GM10847 (cell line): ENCODE results near the gene SLC26A9.

Source experiments
- POLR2A ChIP-seq: IDR thresholded peaks from 2 replicates; pipeline ENCODE4 v1.6.1; 2011; ENCODE audit not compliant: insufficient read length; ENCODE audit errors: extremely low read depth

The SLC26A9 gene, protein sequence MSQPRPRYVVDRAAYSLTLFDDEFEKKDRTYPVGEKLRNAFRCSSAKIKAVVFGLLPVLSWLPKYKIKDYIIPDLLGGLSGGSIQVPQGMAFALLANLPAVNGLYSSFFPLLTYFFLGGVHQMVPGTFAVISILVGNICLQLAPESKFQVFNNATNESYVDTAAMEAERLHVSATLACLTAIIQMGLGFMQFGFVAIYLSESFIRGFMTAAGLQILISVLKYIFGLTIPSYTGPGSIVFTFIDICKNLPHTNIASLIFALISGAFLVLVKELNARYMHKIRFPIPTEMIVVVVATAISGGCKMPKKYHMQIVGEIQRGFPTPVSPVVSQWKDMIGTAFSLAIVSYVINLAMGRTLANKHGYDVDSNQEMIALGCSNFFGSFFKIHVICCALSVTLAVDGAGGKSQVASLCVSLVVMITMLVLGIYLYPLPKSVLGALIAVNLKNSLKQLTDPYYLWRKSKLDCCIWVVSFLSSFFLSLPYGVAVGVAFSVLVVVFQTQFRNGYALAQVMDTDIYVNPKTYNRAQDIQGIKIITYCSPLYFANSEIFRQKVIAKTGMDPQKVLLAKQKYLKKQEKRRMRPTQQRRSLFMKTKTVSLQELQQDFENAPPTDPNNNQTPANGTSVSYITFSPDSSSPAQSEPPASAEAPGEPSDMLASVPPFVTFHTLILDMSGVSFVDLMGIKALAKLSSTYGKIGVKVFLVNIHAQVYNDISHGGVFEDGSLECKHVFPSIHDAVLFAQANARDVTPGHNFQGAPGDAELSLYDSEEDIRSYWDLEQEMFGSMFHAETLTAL

DNA sequence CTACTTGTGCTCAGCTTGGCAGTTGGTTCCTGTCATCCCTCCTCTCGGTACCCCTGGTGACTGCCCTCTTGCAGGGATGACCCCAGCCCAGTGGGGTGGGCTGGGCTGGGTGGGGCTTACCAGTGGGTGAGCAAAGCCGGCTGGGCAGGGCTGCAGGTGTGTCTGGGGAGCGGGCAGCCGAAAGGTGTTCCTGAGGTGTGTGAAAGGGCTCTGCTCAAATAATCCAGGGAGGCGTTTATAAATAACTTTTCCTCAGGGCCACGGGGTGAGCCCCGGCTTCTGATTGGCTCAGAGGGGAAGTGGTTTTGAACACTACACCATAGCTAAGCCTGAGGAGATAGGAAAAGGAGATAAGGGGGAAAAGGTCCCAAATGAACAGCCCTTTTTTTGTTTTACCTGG lies at the start of gene SLC26A9:
TSS of gene SLC26A9 (minus strand) at position 212 of the 400 bp plus-strand sequence. CDS start 7,636 bp downstream, outside the sequence.
- no peak for TF ChIP-seq POLR2A

DNA sequence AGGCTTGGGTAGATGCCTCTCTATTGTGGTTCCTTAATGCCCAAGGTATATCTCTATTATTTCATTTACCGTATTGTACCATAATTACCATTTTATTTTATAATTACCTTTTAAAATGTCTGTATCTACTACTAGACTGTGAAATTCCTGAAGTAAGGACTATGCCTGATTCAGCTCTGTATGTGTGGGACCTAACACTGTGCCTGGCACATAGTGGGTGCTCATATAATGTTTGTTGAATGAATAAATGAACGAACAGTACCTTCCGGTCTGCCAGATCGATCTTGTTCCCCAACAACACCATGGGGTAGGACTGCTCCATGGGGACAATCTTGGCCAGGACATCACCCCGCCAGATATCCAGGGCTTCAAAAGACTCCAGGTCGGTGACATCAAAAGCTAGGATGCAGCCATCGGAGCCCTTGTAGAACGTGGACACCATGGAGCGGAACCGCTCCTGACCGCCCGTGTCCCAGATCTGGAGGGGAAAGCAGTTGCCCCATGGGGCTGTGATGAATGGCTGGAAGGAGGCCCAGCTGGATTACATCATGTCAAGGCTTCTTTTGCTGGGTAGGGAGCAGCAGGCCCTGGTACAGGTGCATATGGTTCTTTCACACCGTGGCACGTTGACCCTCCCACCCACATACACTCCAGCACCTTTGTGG lies 49.1 kb upstream of the SLC26A9 start:
- TF ChIP-seq POLR2A = no peak

DNA sequence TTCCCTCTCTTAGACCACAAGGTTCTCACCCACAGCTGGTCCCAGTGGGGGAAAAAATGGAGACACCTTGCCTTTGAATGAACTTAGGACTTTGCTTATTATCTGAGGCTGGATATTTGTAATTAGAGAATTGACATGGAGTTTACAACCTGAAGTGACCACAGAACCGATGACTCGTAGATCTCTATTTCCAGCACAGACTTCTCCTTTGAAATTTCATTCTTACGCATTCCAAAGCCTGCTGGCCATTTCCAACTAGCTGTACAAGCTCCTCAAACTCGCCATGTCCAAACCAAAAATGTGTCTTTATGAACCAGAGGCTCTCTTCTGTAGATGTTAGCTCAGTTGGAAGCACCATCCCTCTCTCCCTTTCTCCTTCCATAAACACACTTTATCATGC lies 48.0 kb upstream of the SLC26A9 start:
- no peak for TF ChIP-seq POLR2A

DNA sequence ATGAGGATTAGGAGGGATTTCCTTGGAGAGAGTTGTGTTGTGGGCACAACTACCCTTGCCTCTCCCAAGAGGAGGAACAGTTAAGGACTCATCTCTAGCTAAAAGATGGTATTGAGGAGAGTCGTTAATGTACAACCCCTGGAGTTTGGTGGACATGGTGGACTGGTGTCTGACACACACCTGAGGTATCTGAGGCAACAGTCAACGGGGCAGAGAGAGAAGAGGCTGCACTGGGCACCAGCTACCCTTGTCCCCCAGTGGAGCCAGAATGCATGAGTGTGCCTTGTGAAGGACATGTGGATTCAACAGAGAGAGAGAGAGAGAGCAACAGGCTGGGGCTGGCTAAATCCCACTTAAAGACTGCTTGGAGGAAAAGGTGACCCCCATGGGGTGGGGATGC lies 47.0 kb upstream of the SLC26A9 start:
- TF ChIP-seq POLR2A = no peak

DNA sequence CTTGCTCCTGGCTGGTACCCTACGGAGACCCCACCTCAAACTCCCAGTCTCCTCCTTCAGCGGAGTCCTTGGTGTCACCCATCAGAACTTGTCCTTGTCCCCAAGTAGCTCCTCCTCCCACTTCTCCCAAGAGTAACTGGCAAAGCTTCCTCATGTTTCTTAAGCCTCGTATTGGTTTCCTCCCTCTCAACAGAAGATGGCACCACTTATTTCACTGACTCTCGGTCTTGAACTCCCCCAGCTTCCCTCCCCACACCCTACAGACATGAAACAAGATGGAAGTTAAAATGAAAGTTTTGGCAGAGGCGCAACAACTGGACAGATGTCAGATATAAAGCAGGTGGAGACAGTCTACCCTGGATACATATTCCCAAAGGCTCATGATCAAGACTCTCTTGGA lies 46.5 kb upstream of the SLC26A9 start:
- TF ChIP-seq POLR2A = no peak

DNA sequence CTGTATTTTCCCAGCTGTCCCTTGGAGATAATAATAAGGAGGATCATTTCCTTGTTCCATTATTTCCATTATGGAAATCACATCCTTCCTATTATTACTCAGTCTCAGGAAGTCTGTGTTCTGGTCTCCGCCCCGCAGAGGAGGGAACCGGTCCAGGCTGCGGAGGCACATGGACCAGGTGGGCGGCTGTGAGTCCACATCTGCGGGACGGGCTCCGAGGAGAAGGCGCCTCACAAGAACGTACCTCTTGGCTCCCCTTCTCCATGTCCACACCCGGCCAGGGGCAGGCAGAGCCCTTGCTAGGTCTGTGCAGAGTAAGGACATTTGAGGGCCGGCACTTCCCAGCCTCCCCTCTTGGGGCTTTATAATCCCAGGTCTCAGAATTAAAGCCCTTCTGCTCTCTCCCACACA lies 45.3 kb upstream of the SLC26A9 start:
- TF ChIP-seq POLR2A = no peak

DNA sequence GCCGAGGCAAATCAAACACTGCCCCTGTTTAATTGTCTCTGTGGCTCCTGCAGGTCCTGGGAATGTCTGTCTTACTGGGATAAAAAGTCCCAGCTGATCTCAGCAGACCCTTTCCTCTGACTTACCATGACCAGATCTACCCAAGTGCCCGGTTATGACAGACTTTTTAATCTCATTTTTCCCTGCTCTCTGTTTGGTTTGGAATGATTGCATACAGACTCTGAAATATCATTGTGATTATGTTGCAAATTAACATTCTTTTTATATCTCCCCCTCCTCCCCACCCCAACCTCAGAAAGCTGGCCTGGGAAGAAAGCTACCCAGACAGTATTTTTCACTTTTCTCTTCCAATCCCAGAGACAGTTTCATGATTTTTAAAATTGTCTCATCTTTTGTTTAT lies 43.6 kb upstream of the SLC26A9 start:
- no peak for TF ChIP-seq POLR2A

DNA sequence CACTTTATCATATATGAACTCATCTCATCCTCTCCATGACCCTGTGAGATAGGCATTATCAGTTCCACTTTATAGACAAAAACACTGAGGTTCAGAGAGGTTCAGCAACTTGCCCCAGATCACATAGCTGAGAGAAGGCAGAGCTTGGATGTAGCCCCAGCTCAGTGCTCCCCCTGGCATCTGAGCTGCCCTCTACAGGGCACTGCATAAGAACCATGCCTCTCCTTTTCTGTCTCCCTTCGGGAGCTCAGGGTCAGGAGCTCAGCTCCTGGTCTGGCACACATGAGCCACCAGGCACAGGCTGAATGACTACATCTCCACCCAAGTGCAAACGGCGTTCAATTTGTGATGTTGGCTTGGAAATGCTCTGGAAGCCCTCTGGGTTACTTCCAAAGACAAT lies 43.0 kb upstream of the SLC26A9 start:
- TF ChIP-seq POLR2A = no peak

DNA sequence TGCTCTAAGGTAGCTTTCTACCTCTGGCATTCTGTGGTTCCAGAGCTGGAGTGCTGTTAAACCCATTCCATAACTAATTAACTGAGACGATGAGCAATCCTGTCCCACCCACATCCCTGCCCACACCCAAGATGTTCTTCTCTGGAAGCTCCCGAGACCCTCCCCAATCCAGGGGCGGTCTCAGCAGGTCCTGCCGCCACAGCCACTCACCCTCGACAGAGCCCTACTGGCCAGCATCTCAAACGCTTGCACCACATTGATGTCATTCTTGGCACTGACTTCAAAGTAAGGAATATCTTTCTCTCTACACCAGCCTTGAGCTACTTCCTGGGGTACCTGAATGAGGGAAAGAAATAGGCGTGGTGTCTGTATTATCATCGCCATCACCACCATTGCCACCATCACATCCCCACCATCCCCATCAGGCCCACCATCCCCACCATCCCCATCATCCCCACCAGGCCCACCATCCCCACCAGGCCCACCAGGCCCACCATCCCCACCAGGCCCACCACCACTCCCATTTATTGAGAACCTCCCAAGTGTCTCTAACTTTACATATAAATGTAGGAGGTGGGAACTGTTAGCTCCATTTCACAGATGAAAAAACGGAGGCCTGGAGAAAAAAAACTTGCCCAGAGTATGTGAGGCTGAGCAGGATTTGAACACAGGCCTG lies 42.2 kb upstream of the SLC26A9 start:
- no peak for TF ChIP-seq POLR2A

DNA sequence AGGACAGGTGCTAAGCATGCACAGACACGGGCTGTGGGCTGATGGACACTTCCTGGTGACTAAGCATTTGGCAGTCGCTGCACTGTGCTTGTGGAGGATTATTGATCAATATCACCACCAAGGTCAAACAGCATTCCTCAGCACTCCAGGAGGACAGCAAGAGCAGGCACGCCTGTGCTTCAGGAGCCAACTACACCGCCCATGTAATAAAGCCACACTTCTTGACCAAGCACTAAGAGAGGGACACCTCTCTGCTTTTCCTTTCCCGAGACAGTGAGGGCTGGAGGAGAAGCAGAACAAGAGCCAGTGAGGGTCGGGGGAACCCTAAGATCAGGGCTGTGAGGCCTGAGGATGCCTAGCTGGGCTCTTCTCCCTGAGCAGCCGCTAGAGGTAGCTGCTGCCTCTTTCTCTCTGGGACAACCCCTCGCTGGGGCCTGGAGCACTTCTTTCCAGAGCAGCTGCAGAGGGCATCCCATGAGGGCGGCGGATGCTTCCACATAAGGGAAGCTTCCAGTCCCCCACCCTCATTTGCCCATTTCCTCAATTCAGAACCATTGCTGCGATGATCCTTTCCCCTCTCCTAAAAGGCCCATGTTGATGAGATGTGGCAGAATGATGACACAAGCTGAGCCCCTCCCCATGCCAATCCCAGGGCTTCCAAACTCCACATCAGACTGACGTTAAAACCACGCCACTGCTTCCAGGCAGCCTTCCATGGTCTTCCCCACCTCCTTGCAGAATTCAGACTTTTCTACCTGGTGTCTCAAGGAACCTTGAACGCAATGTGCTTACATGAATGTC lies 40.9 kb upstream of the SLC26A9 start:
- TF ChIP-seq POLR2A = no peak

DNA sequence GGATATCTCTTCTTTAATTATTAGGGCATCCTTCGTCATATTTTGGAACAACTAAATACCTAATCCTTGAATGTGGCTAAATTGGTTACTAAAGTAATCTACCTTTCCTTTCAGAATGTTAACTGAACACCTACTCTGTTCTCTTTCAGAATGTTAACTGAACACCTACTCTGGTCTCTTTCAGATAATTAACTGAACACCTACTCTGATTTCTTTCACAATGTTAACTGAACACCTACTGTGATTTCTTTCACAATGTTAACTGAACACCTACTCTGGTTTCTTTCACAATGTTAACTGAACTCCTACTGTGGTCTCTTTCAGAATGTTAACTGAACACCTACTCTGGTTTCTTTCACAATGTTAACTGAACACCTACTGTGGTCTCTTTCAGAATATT lies 38.0 kb upstream of the SLC26A9 start:
- TF ChIP-seq POLR2A = no peak

DNA sequence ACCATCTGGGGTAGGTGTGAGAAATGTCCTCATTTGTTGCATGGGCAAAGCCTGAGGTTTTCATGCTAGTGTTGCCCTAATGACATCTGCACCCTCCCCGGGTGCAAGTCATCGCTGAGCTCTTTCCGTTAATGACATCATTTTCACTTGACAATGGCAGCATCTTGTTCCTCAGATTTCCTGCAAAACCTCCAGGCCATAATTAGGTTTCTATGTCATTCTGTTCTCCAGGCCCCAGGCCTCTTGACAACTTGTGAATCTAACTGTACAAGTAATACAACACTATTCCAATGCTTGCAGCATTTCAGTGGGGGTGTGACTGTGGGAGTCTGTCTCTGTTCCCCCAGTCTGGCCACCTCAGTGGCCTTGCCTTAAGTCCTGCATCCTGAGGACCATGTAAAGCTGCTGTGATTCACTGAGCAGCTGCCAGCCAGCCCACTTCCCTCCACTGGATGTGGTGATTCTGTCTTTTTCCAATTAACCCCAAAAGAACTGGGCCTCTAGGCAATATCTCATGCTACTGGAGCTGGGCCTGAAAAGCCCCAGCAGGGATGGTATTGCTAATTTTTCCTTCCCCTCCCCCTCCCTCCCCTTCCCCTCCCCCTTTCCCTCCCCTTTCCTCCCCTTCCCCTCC lies 37.1 kb upstream of the SLC26A9 start:
- TF ChIP-seq POLR2A = no peak

DNA sequence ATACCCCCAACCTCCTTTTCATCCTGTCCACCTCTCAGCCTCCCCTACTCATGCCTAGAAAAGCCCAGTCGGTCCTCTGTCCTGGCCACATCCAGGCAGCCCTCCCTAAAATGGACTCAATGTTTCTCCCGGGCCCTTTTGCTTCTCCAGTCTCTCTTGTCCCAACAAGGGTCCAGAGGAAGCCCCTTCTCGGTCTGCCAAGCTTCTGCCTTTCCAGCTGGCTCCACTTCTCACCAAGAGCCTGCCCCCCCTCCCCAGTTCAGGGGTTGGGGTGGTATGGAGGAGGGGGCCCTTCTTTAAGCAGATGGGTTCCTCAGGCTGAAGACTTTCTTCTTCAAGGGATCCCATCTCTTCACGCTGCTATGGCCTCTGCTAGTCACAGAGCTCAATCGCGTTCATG lies 36.0 kb upstream of the SLC26A9 start:
- no peak for TF ChIP-seq POLR2A

DNA sequence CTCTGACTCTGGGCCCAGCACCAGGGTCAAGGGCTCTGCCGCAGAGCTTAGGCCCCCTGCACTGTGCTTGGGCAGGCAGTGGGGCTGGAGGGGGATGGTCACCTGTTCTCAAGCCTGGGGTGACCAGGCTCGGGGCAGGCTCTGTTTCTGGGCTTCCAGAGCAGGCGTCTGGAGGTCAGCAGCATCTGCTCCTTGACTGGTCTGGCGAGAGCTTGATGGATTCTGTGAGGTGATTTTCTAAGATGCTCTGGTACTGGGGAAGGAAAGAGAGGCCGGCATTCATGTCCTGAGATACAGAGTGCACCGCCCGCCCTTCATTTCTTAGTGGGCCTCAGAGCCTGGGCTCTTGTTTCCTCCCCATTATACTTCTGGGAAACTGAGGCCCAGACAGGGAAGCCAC lies 35.4 kb upstream of the SLC26A9 start:
- no peak for TF ChIP-seq POLR2A

DNA sequence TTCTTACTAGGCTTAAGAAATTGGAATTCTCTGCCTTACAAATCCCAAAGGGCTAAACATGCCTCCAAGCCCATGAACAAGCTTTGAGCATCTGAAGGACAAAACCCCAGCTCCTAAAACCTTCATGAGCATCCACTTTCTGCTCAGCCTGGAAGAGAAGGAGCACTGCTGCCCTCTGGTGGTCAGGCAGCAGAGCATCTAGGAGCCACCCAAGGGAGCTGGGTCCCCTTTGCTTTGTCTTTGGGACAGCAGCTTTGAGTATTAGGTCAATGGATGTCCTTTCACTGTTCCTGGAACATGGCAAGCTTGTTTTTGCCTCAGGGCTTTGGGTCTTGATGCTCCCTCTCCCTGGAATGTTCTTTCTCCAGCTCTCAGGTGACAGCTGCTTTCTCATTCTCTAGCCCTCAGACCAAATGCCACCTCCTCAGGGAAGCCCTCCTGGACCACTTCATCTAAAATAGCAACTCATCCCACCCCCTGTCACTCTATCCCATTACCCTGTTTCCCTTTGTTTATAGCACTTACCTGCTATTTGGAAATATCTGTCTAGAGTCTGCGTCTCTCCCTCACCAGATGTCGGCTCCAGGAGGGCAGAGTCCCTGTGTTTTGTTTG lies 34.3 kb upstream of the SLC26A9 start:
- TF ChIP-seq POLR2A = no peak
